Daoy (cell line): Measurements from ENCODE around the gene KLHL17. TPM values are rescaled to one million over a fixed set of nuclear protein-coding genes. Genes with fewer than 3 reads are reported as not detected.

Source experiments
- DNase-seq: peaks from one replicate; pipeline ENCODE4 v3.0.0-alpha.2; 2015; ENCODE audit warnings: low read depth
- total RNA-seq: library from RNA; depleted of rRNA; stranded (reverse); fragments of >200 nt; shearing (Covaris generic); gene quantifications from 2 replicates; pipeline ENCODE4 v1.2.3, GENCODE V29; 2014

Gene KLHL17
- total RNA-seq, 1 experiment from 2014 or later: 9.4 TPM

GRCh38 chr1:950881-951280 lies 9.5 kb upstream of the KLHL17 start:
- no peak for DNase-seq

DNA sequence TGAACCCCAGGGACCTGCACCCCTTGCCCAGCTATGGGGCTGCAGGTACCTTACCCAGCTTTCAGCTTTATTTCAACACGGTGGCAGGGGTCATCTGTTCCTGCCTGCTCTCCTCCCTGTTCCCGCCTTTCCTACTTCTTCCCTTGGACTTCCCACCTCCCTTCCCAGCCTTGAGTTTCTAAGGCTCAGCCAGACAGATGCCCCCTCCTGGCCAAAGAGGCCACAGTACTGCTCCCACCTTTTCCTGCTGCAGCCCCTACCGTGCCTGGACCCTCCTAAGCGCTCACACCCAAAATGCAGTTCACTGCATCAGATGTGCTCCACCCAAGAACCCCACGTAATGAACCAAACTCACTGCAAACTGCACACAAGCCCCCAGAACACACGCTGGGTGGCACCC lies 9.0 kb upstream of the KLHL17 start:
- no peak for DNase-seq

DNA sequence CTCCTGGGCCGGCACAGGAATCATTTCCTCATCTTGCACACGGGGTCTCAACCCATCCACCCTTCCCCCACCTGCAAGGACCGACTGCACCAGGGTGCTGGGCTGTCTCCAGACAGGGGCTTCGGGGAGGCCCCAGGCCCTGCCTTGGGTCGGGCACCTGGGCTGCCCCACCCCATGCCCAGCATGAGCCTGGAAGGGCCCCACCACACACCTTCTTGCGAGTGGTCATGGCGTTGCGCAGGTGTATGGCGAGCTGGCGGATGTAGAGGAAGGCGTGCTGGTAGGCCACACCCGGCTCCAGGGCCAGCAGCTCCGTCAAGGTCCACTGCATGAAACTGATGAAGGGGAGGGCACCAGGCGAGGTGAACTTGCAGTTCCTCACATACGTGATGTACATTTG lies 8.2 kb upstream of the KLHL17 start:
- DNase-seq: no peak

DNA sequence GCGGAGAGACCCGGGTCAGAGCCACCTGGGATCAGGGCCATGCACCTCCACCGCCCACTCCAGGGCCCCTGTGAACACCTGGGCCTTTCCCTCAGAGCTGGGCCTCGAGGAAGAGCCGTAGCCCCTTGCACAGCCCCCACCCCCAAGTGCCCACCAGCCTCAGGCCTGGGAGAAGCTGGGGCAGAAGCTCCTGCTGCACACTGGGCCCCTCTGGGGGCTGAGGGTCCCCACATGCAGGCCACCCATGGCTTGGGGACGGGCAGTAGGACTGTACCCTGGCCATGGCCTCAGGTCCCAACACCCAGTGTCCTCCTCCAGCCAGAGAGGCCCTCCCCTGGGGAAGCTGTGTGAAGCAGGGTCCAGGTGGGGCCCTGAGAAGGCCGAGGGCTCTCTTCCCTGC lies 7.8 kb upstream of the KLHL17 start:
- DNase-seq: no peak

DNA sequence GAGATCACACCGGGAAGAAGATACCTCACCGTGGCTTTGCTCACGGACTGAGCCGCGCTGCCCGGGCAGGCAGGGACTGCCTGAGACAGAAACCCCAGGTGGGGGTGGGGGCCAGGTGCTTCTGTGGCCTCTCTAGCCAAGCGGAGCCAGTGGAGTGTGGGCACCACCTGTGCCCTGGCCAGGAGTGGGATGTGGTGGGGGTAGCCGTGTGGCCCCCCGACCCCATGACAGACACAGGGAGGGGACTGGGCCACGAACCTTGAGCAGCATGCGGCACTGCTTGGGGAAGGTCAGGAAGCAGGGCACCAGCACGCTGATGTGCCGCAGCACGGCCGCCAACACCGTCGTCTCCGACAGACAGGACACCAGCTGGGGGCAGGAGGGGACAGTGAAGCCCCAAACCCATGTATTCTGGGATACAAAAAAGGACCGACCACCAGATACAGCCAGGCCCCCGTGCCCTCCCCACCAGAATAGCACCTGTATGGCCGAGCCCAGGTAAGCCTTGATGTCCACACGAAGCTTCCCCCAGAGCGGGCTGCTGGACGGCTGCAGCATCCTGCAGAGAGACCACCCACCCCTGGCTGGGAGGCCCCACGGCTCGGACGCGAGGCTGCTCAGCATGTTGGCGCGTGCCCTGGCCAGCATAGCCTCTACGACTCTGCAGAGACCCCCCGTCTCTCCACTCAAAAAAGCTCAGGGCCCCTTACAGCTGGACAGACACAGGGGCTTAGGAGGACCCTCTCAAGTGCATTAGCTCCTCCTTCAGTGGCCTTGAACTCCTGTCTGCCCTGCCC lies 6.7 kb upstream of the KLHL17 start:
- DNase-seq: no peak

GRCh38 chr1:954927-955326 lies 5.5 kb upstream of the KLHL17 start:
- DNase-seq: no peak

GRCh38 chr1:955474-955873 lies 4.9 kb upstream of the KLHL17 start:
- no peak for DNase-seq

GRCh38 chr1:956636-957035 lies 3.7 kb upstream of the KLHL17 start:
- DNase-seq: no peak

- DNase-seq: peak; percentile 96
These were observed 1.3 kb upstream of the KLHL17 start, which contains the start of gene NOC2L for GRCh38 chr1:958823-959730. Gene NOC2L (minus strand): TSS chr1:959256. CDS start chr1:959240, 16 bp downstream.

- DNase-seq: no peak
These were observed 537 bp upstream of the KLHL17 start for GRCh38 chr1:959731-960362.

DNA sequence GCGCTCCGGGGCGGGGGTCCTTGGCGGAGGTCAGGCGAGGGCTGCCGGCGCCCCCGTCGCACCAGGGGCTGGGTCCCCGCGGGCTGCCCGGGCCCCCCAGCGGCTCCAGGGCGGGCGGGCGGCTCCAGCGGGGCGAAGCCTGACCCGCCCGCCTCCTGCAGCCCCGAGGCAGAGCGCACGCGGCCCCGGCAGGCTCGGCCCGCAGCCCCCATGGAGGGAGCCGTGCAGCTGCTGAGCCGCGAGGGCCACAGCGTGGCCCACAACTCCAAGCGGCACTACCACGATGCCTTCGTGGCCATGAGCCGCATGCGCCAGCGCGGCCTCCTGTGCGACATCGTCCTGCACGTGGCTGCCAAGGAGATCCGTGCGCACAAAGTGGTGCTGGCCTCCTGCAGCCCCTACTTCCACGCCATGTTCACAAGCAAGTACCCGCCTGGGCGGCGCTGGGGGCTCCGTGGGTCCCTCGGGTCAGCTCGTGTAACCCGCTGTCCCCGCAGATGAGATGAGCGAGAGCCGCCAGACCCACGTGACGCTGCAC lies 817 bp downstream of the KLHL17 start:
- no peak for DNase-seq

DNA sequence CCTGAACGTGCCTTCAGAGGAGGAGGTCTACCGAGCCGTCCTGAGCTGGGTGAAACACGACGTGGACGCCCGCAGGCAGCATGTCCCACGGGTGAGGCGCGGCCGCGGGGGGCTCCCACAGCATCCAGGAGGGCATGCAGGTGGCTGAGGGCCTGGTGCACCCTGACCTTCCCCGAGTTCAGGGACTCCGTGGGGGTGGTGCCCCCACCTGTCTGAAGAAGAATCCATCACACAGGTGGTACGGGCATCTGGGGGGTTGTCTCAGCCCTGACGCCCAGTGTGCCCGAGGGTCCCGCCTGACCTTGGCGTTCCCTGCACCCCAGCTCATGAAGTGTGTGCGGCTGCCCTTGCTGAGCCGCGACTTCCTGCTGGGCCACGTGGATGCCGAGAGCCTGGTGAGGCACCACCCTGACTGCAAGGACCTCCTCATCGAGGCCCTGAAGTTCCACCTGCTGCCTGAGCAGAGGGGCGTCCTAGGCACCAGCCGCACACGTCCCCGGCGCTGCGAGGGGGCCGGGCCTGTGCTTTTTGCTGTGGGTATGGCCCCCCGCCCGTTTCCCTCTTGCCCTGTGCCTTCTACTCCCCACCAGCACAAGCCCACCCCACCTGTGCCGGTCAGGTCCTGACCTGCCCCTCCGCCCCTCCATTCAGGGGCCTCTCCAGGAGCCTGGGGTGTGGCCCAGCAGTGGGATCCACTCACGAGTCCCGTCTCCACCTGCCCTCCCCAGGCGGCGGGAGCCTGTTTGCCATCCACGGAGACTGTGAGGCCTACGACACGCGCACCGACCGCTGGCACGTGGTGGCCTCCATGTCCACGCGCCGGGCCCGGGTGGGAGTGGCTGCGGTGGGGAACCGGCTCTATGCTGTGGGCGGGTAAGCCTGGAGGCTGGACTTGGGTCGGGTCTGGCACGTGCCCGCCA lies 2.3 kb downstream of the KLHL17 start:
- no peak for DNase-seq

GRCh38 chr1:963301-963651 lies 2.9 kb downstream of the KLHL17 start:
- no peak for DNase-seq

DNA sequence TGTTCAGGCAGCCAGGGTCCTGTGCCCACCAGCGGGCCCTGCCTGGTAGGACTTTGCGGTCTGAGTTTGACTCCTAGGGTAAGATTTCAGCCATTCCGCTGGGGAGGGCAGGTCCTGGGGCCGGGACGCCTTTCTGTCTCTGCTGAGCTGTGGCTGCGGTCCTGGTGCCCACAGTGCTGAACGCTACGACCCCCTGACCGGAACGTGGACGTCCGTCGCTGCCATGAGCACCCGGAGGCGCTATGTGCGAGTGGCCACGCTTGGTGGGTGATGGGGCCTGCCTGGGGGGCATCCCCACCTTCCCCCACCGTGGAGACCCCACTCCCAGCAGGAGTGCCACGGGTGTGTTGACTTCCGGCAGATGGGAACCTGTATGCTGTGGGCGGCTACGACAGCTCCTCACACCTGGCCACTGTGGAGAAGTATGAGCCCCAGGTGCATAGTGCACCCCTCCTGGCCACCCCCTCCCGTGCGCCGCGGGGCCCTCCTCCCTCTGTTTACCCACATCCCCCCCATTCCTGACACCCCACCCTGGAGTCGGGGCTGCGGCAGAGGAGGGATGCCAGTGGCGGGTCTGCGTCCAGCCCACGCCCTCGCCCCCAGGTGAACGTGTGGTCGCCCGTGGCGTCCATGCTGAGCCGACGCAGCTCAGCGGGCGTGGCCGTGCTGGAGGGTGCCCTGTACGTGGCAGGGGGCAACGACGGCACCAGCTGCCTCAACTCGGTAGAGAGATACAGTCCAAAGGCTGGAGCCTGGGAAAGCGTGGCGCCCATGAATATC lies 3.6 kb downstream of the KLHL17 start:
- DNase-seq: no peak

DNA sequence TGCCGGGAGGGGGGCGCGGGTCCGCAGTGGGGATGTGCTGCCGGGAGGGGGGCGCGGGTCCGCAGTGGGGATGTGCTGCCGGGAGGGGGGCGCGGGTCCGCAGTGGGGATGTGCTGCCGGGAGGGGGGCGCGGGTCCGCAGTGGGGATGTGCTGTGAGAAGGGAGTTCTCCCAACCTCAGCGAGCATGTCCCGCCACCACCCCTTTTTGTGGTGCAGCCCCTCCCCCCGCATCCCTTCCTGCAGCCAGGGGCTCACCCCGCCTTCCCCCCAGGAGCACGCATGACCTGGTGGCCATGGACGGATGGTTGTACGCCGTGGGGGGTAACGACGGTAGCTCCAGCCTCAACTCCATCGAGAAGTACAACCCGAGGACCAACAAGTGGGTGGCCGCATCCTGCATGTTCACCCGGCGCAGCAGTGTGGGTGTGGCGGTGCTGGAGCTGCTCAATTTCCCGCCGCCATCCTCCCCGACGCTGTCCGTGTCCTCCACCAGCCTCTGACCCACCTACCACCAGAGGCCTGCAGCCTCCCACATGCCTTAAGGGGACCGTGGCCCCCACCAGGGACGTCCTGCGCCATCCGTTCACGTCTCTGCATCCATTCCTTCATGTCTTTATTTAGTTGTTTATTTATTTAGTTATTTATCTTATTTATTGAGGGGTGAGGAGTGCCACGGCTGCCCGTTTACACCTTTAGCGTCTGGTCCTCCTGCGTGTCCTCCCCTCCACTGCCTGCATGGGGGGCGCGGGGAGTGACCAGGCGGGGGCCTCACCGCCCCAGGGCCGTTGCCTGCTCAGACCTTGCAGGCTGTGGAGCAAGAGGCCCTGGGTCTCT lies 4.5 kb downstream of the KLHL17 start:
- no peak for DNase-seq

DNA sequence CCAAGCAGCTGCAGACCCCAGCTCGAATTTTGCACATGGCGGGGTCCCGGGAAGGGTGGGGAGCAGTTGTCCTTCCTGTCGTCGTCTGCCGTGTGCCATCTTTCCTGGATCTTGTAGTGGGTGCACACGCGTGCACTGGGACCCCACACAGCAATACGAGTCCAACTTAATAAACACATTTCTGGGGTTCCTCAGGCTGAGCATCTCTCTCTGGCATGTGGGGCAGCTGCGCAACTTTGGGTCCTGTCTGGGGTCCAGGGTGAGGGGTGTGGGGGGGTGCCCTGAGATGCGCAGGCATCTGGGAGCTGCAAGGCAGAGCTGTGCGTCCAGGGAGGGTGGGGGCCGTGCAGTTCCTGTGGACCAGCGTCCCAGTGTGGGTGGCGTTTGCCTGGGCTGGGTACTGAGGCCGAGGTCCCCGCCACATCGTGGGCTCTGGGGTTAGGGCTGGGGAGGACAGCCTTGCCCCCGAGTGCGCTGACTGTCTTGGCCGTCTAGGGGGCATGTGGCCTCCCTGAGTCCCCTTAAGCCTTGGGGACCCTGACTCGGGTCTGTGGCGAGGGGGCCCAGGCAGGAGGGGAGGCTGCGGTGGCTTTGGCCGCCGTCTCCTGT lies 5.2 kb downstream of the KLHL17 start:
- no peak for DNase-seq

GRCh38 chr1:966135-966703 lies 5.8 kb downstream of the KLHL17 start, which contains the start of gene PLEKHN1:
Gene PLEKHN1 (plus strand): TSS chr1:966482. CDS start chr1:966532, 50 bp downstream.
- DNase-seq: peak; percentile 87

DNA sequence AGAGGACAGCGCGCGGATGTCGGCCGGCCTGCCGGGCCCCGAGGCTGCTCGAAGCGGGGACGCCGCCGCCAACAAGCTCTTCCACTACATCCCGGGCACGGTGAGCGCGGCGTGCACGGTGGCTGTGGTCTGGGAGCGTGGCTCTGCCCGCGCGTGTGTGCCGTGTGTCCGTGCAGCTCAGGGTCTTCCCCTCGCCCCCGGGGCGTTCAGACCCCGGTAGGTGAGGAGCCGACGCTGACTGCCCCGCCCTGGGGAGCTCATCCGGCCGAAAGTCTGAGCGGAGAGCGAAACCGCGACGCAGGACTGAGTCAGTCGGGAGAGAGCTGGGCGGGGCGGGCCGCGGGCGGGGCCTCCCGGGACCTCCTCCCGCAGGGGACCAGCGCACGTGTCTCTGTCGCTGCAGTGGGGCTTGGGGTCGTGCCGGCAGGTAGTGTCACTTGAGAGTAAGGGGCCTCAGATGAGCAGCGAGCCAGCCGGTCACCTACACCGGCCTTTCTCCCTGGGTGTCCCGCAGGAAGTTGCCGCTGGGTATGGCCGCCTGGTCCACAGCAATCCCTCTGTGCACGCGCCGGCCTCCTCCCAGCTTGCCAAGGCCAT lies 6.4 kb downstream of the KLHL17 start:
- peak; percentile 91 for DNase-seq
